Measurements from ENCODE around the gene RTN3.
"Not testable (repeated sequence)": the region's sequence is repeated elsewhere in the genome, so short reads cannot be mapped to it uniquely, and the experiment has no call there.

The RTN3 gene

DNA sequence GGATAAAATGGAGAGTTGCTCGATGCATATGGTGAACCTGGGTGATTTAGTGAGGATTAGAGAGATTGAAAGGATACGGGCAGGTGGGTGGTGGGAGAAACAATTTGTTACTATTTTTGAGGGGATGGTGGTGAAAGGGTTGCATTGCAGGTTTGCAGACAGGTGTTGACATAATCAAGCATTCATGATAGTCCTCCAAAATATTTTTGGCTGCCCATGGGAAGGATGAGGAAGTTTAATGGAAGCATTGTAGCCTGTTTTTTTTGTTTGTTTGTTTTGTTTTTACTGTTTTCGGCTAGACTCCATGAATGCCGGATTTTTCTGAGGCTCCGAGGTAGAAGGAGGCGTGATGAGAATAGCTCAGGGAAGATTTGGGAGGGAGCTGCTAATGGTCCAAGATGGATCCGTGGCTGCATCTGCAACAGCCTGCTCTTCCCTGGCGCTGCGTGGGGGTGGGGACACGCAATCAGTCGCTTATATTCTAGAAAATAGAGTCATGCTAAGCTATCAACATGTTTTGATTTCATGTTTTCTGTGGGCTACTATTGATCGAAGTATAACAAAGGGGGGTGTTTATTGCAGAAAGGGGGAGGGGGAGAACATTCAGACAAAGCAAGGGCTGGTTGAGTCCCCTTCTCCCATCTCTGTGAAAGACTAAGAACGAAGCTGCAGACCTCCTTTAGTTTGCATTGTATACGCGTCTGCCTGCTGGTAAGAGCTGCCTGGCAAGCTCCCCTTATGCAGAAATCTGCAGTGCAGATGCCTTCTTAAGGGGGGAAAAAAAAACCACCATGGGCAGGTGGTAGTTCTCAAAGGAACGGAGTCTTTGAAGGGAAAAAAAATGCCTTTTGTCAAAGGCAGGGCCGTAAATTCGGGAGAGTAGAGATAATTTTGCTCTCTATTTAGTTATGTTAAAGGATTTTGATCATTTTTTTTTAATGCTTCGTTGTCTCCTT is 1.0 kb downstream of the RTN3 start:
- DNase-seq (ENCODE audit: low spot score): no peak
- in situ Hi-C loops (cut with MboI; ENCODE audit: low sequenced_read_pairs, unreplicated experiment): no loop called here
- TF ChIP-seq, protein P1, sequence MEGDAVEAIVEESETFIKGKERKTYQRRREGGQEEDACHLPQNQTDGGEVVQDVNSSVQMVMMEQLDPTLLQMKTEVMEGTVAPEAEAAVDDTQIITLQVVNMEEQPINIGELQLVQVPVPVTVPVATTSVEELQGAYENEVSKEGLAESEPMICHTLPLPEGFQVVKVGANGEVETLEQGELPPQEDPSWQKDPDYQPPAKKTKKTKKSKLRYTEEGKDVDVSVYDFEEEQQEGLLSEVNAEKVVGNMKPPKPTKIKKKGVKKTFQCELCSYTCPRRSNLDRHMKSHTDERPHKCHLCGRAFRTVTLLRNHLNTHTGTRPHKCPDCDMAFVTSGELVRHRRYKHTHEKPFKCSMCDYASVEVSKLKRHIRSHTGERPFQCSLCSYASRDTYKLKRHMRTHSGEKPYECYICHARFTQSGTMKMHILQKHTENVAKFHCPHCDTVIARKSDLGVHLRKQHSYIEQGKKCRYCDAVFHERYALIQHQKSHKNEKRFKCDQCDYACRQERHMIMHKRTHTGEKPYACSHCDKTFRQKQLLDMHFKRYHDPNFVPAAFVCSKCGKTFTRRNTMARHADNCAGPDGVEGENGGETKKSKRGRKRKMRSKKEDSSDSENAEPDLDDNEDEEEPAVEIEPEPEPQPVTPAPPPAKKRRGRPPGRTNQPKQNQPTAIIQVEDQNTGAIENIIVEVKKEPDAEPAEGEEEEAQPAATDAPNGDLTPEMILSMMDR (IDR thresholded peaks at IDR 0.05; ENCODE audit: borderline replicate concordance, control extremely low read depth, extremely low read depth, insufficient read depth, missing control alignments): no peak

DNA sequence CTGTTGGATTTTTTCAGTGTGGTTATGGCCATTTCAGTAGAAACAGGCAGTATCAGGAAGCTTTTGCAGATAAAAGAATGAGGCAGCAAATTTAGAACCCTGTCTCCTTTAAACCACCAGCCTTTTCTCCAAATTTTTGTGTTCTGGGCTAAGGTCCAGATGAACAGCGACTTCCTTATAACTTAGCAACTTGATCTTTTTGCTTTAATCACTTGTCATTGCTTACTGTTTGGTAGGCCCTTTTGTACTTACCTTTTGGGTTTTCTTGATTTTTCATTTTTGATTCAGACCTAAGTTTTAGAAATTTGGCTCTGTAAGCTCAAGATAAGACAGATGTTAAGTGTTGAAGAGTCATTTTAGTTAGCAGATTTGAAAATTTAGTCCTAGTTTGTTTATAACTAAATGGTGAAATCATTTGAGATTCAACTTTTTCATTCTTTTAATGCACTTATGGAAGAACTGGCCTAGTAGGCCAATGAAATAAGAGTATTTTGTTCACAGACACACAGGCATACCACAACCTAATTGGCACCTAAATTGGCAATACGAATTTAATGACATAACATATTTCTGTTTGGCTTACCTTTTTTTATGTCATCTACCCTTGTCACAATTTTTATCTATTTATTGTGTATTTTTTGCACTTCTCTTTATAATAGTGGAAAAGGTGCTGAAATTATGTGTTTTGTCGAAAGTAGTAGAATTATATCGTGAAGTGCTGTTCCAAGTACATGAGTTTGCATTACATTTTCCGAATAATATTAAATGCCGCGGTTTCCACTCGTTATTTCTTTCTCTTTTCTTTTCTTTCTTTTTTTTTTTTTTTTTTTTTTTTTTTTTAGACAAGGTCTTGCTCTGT is 2.1 kb downstream of the RTN3 start:
- TF ChIP-seq, protein P1 (IDR thresholded peaks at IDR 0.05; ENCODE audit: borderline replicate concordance, control extremely low read depth, extremely low read depth, insufficient read depth, missing control alignments): no peak
- DNase-seq (ENCODE audit: low spot score): no peak
- in situ Hi-C loops (cut with MboI; ENCODE audit: low sequenced_read_pairs, unreplicated experiment): no loop called here

DNA sequence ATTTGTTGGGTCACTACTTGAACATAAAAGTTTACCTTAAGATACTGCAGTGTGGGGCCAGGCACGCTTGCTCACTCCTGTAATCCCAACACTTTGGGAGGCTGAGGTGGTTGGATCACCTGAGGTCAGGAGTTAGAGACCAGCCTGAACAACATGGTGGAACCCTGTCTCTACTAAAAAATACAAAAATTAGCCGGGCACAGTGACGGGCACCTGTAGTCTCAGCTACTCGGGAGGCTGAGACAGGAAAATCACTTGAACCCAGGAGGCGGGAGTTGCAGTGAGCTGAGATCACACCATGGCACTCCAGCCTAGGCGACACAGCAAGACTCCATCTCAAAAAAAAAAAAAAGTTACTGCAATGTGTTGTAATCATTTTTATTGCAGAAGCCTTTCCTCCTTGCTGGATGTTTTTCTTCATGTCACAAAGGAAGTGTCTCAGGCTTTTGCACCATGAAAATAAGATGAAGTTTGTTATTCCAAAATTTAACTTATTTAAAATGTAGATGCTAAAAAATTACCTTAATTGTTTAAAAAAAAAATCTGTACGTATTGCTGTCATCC is 3.9 kb downstream of the RTN3 start:
- in situ Hi-C loops (cut with MboI; ENCODE audit: low sequenced_read_pairs, unreplicated experiment); DNase-seq (ENCODE audit: low spot score): not testable (repeated sequence)

DNA sequence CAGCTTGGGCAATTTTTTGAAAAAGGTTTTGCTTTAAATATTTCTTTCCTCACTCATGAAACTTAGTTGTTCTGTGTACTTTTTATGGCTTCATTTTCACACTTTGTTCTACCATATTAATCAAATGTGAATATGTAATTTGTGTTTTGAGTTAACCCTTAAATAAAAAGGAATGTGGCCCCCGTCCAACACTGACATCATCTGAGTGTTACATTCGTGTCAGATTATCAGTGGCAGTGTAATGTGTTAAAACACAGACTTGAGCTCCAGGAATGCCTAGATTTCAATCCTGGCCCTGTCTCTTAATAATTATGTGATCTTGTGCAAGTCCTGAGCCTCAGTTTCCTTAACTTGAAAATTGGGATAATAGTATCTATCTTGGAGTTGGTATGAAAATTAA is 5.6 kb downstream of the RTN3 start:
- TF ChIP-seq, protein P1 (IDR thresholded peaks at IDR 0.05; ENCODE audit: borderline replicate concordance, control extremely low read depth, extremely low read depth, insufficient read depth, missing control alignments): no peak
- no peak for DNase-seq (ENCODE audit: low spot score)
- in situ Hi-C loops (cut with MboI; ENCODE audit: low sequenced_read_pairs, unreplicated experiment): no loop called here

DNA sequence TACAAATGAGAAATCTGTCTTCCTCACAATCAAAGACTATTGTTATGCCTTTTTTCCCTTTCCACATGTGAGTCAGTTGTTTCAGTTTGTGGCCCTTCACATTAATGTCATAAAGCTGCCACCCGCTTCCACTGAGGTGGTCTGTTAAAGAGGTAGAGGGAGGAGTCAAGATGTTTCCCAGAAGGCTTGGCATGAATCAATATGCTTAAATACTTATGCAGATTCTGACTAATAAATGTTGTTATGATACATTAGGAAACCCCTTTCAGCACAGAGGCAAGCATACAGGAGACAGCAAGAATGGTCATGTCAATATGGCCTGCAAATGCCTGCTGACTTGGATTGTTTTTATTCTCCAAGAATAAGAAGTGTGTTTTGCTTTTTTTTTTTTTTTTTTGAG is 6.5 kb downstream of the RTN3 start:
- TF ChIP-seq, protein P1 (IDR thresholded peaks at IDR 0.05; ENCODE audit: borderline replicate concordance, control extremely low read depth, extremely low read depth, insufficient read depth, missing control alignments): no peak
- DNase-seq (ENCODE audit: low spot score): no peak
- in situ Hi-C loops (cut with MboI; ENCODE audit: low sequenced_read_pairs, unreplicated experiment): no loop called here

DNA sequence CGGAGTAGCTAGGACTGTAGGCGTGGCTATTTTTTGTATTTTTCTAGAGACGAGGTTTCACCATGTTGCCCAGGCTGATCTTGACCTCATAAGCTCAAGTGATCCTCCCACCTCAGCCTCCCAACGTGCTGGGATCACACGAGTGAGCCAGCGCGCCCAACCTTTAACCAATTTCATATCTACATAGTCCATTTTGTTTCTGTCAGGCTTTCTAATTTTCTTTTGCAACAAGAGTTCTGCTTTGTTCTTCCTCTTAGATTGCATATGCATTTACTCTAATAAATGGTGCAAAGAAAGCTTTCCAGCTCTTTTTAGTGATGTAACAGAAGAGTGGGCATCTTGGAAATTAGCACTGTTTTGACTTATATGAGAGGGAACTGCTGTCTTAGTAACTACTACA is 13.3 kb downstream of the RTN3 start:
- in situ Hi-C loops (cut with MboI; ENCODE audit: low sequenced_read_pairs, unreplicated experiment): no loop called here
- TF ChIP-seq, protein P1 (IDR thresholded peaks at IDR 0.05; ENCODE audit: borderline replicate concordance, control extremely low read depth, extremely low read depth, insufficient read depth, missing control alignments): no peak

More for the DNA sequence above, 13.3 kb downstream of the RTN3 start:
- DNase-seq (ENCODE audit: low spot score): no peak
